Measurements from ENCODE around the gene ABCC1. TPM values are rescaled to one million over a fixed set of nuclear protein-coding genes. Genes with fewer than 3 reads are reported as not detected.

Gene ABCC1
- polyA plus RNA-seq, 1 of the 3 experiments (the other 2 are of a cell fraction) = 23.7 TPM

GRCh38 chr16:16112450-16113053 lies 163.1 kb downstream of the ABCC1 start:
- no peaks in the 10 kb centered on the region for H3K27me3 ChIP-seq (ENCODE audit: insufficient read depth)
- no peaks in the 10 kb centered on the region for H3K9me2 ChIP-seq
- no peak overlapping the region for H3K4me2 ChIP-seq
- H3K9ac ChIP-seq = no peak overlapping the region
- ChIA-PET CTCF (interaction anchor here (0.7 to 1.0 kb wide), 2 partner anchors 29 to 285 kb away, joined by 3 read pairs; no protein-coding TSS in a partner anchor), POLR2A (no interaction called here)
- TF ChIP-seq CHD2 (IDR thresholded peaks at IDR 0.05; ENCODE audit: low read length, partially characterized antibody) = no peak
- TF ChIP-seq GABPA (IDR thresholded peaks at IDR 0.05; ENCODE audit: low read depth) = no peak
- no peak for TF ChIP-seq ZBTB33 (IDR thresholded peaks at IDR 0.05; ENCODE audit: borderline replicate concordance, low read depth)
- no peak for TF ChIP-seq FOXM1 (IDR thresholded peaks at IDR 0.05; ENCODE audit: low read depth)
- no peak for TF ChIP-seq REST (IDR thresholded peaks at IDR 0.05; ENCODE audit: low read depth, low read length)
- no peak for TF ChIP-seq NFIC (IDR thresholded peaks at IDR 0.05; ENCODE audit: borderline replicate concordance)
- no peak for TF ChIP-seq YY1 (IDR thresholded peaks at IDR 0.05; ENCODE audit: low read depth)
- H3K36me3 ChIP-seq (replicated peaks in 1 of 2; ENCODE audit: control insufficient read depth in 1 of 2, insufficient read depth in 2 of 2, low read length in 1 of 2) = peaks cover 29 to 57% of the 10 kb centered on the region in 2 experiments
- H2AFZ ChIP-seq (ENCODE audit: low read depth) = no peak overlapping the region
- WGBS (ENCODE audit: low lambda C conversion rate) = 81% methylated on average over 8 of the region's 8 CpGs
- no peak overlapping the region for H3K27ac ChIP-seq (ENCODE audit: low read depth in 2 of 2, low read length in 1 of 2)
- H3K9me3 ChIP-seq = no peaks in the 10 kb centered on the region
- H3K4me3 ChIP-seq (ENCODE audit: low read depth in 2 of 2, low read length in 1 of 2) = no peak overlapping the region
- no peaks in the 10 kb centered on the region for H3F3A ChIP-seq (replicated peaks; ENCODE audit: insufficient read depth)
- no peak for DNase-seq
- no peaks in the 10 kb centered on the region for H4K20me1 ChIP-seq (ENCODE audit: insufficient read depth)
- H3K4me1 ChIP-seq (ENCODE audit: control insufficient read depth in 1 of 2, insufficient read depth in 2 of 2, low read depth in 1 of 2, low read length in 1 of 2) = no peaks in the 10 kb centered on the region
- no peaks in the 10 kb centered on the region for H3K79me2 ChIP-seq (ENCODE audit: insufficient read depth)

- Histone ChIP-seq H3K4me1 (ENCODE audit: control insufficient read depth in 1 of 2, insufficient read depth in 2 of 2, low read depth in 1 of 2, low read length in 1 of 2) (no peaks in the 10 kb centered on the region), H3F3A (replicated peaks; ENCODE audit: insufficient read depth) (no peaks in the 10 kb centered on the region), H3K79me2 (ENCODE audit: insufficient read depth) (no peaks in the 10 kb centered on the region), H3K9me3 (no peaks in the 10 kb centered on the region), H4K20me1 (ENCODE audit: insufficient read depth) (no peaks in the 10 kb centered on the region), H2AFZ (ENCODE audit: low read depth) (no peak overlapping the region), H3K27ac (ENCODE audit: low read depth in 2 of 2, low read length in 1 of 2) (no peak overlapping the region), H3K36me3 (replicated peaks in 1 of 2; ENCODE audit: control insufficient read depth in 1 of 2, insufficient read depth in 2 of 2, low read length in 1 of 2) (peaks cover 31 to 60% of the 10 kb centered on the region in 2 experiments), H3K4me2 (no peak overlapping the region), H3K9ac (no peak overlapping the region), H3K4me3 (ENCODE audit: low read depth in 2 of 2, low read length in 1 of 2) (no peak overlapping the region), H3K9me2 (no peaks in the 10 kb centered on the region), H3K27me3 (ENCODE audit: insufficient read depth) (no peaks in the 10 kb centered on the region)
- TF ChIP-seq ZBTB33 (IDR thresholded peaks at IDR 0.05; ENCODE audit: borderline replicate concordance, low read depth) = no peak
- TF ChIP-seq CTCF (IDR thresholded peaks at IDR 0.05) = no peak
- TF ChIP-seq GABPA (IDR thresholded peaks at IDR 0.05; ENCODE audit: low read depth) = no peak
- no peak for TF ChIP-seq IRF3 (IDR thresholded peaks at IDR 0.05; ENCODE audit: low read depth, low read length)
- TF ChIP-seq SMC3 (IDR thresholded peaks at IDR 0.05; ENCODE audit: low read depth, low read length) = no peak
- TF ChIP-seq RXRA (IDR thresholded peaks at IDR 0.05; ENCODE audit: borderline replicate concordance, low read depth) = no peak
- no peak for TF ChIP-seq EP300 (IDR thresholded peaks at IDR 0.05; ENCODE audit: borderline replicate concordance in 1 of 2, low read depth in 1 of 2, low read length in 1 of 2)
- CTCF ChIA-PET = interaction anchor here (0.7 to 1.0 kb wide), 2 partner anchors 29 to 286 kb away, joined by 3 read pairs; no protein-coding TSS in a partner anchor
- DNase-seq = no peak
- 97% methylated on average over 7 of the region's 8 CpGs for WGBS (ENCODE audit: low lambda C conversion rate)
- POLR2A ChIA-PET = no interaction called here
Measured at GRCh38 chr16:16113076-16113475, 163.7 kb downstream of the ABCC1 start.

All from SK-N-SH (cell line).